Heart left ventricle (tissue), 13 donors: ENCODE results near the gene CYB5R2.

Experiments
- CTCF ChIP-seq, 12 donors: fragments of 200-600 bp; sonication (generic) in 4 of 12; IDR thresholded peaks; one replicate each; pipeline versions ENCODE4 v1.5.0 to v1.8.0; 2018 to 2022; ENCODE audit warnings: antibody characterized with exemption in 12 of 12, mild to moderate bottlenecking in 5 of 12
- POLR2A ChIP-seq, 2 donors: fragments of 450-650 bp; IDR thresholded peaks; one replicate each; pipeline ENCODE4 v1.6.1; 2017; ENCODE audit warnings: antibody characterized with exemption in 2 of 2, mild to moderate bottlenecking in 2 of 2, moderate library complexity in 2 of 2
- donor health status: ischemic (EF 13 %, LVEDD 7.1; RV severe dilation, severe dysfunction).
- donor health status: DM: no; HTN: yes; CAD: no.
- donor health status: DM: no; HTN: no; CAD: no.
- donor health status: ischemic (EF 25% LVEDD 6.9; RV normal size, moderate dysfunction).
- donor health status: ischemic (EF 25% LVEDD 5.7; RV mildly dilated, moderate dysfunction).
- donor health status: ischemic (EF 35%, LVEDD 5.7; RV mildly dilated, moderate dysfunction).
- donor health status: nonischemic (EF 11% LVEDD 7.7; RV severe dilation, severe dysfunction).
- donor health status: DM: yes; HTN: yes; CAD: no.
- donor health status: PGD.
- donor health status: ischemic (EF 29% LVEDD 5.4; RV normal size, mild dysfunction).
- donor health status: nonischemic (EF 23%, LVEDD 6.1; RV moderate dilation, normal function).

- TF ChIP-seq CTCF (IDR thresholded peaks at IDR 0.05) (no peak), POLR2A (IDR thresholded peaks at IDR 0.05) (no peak)
Measured at GRCh38 chr11:7670641-7671040, 2.7 kb downstream of the CYB5R2 start.
